Mammary epithelial cell (primary cell): Measurements from ENCODE around the gene TNRC18.

ENCODE experiments used
- EZH2 ChIP-seq: IDR thresholded peaks from 2 replicates; pipeline ENCODE4 v1.6.1; 2012; ENCODE audit warnings: low read length, inconsistent platforms, borderline replicate concordance
- TF ChIP-seq, protein P1 (sequence below), 2 donors: IDR thresholded peaks in 1 of 2; conservative IDR thresholded peaks in 1 of 2; 2 replicates each; pipeline ENCODE4 v1.5.1; 2011 to 2012; ENCODE audit warnings: inconsistent platforms in 2 of 2, low read length in 2 of 2, mild to moderate bottlenecking in 2 of 2, control low read depth in 1 of 2, low read depth in 1 of 2; ENCODE audit not compliant: insufficient read depth in 1 of 2; ENCODE audit errors: extremely low read depth in 1 of 2

GRCh38 chr7:5387711-5388245 lies 35.9 kb downstream of the TNRC18 start:
- TF ChIP-seq EZH2 = no peak
- TF ChIP-seq, protein P1, sequence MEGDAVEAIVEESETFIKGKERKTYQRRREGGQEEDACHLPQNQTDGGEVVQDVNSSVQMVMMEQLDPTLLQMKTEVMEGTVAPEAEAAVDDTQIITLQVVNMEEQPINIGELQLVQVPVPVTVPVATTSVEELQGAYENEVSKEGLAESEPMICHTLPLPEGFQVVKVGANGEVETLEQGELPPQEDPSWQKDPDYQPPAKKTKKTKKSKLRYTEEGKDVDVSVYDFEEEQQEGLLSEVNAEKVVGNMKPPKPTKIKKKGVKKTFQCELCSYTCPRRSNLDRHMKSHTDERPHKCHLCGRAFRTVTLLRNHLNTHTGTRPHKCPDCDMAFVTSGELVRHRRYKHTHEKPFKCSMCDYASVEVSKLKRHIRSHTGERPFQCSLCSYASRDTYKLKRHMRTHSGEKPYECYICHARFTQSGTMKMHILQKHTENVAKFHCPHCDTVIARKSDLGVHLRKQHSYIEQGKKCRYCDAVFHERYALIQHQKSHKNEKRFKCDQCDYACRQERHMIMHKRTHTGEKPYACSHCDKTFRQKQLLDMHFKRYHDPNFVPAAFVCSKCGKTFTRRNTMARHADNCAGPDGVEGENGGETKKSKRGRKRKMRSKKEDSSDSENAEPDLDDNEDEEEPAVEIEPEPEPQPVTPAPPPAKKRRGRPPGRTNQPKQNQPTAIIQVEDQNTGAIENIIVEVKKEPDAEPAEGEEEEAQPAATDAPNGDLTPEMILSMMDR (conservative IDR thresholded peaks at IDR 0.05 in 1 of 2, IDR thresholded peaks at IDR 0.05 in 1 of 2; ENCODE audit: extremely low read depth in 1 of 2, insufficient read depth in 1 of 2, low read depth in 1 of 2, low read length in 2 of 2) = no peak
